Activated naive CD8-positive, alpha-beta T cell treated with anti-CD3 and anti-CD28 coated beads, Interleukin-2, amount 50 U/mL, for 24 hours (primary cell): ENCODE results near the gene KLRC3.
"Not testable (repeated sequence)": the region's sequence is repeated elsewhere in the genome, so short reads cannot be mapped to it uniquely, and the experiment has no call there.

Experiments used
- ATAC-seq: fragments of 150-1000 bp; cut with Tn5 transposase; one replicate; pipeline ENCODE4 v1.10.0; 2021
- DNase-seq: peaks from one replicate; pipeline ENCODE4 v3.0.0; 2021
- H3K27ac Mint-ChIP-seq: one replicate; pipeline ENCODE4 v1.8.0; 2021; ENCODE audit warnings: mild to moderate bottlenecking, mixed read lengths
- H3K27me3 Mint-ChIP-seq: one replicate; pipeline ENCODE4 v1.8.0; 2021; ENCODE audit warnings: mixed read lengths
- H3K36me3 Mint-ChIP-seq: one replicate; pipeline ENCODE4 v1.8.0; 2021; ENCODE audit warnings: low read depth, mixed read lengths
- H3K4me1 Mint-ChIP-seq: one replicate; pipeline ENCODE4 v1.8.0; 2021; ENCODE audit warnings: mixed read lengths
- H3K4me3 Mint-ChIP-seq: one replicate; pipeline ENCODE4 v1.8.0; 2021; ENCODE audit warnings: mild to moderate bottlenecking, moderate library complexity, mixed read lengths
- H3K9me3 Mint-ChIP-seq: one replicate; pipeline ENCODE4 v1.8.0; 2021; ENCODE audit warnings: mixed read lengths

The KLRC3 gene

GRCh38 chr12:10425938-10426337 lies 5.5 kb upstream of the KLRC3 start:
- not testable (repeated sequence) for ATAC-seq, H3K27ac Mint-ChIP-seq, H3K36me3 Mint-ChIP-seq, H3K4me3 Mint-ChIP-seq, H3K27me3 Mint-ChIP-seq, H3K9me3 Mint-ChIP-seq, DNase-seq
- peaks cover 11% of the 10 kb centered on the region for H3K4me1 Mint-ChIP-seq

GRCh38 chr12:10424260-10424899 lies 4.0 kb upstream of the KLRC3 start:
- H3K4me1 Mint-ChIP-seq, result peaks cover 11% of the 10 kb centered on the region
- peak; percentile 58 for ATAC-seq
- H3K4me3 Mint-ChIP-seq, H3K36me3 Mint-ChIP-seq, H3K9me3 Mint-ChIP-seq, H3K27ac Mint-ChIP-seq, DNase-seq, H3K27me3 Mint-ChIP-seq: not testable (repeated sequence)

DNA sequence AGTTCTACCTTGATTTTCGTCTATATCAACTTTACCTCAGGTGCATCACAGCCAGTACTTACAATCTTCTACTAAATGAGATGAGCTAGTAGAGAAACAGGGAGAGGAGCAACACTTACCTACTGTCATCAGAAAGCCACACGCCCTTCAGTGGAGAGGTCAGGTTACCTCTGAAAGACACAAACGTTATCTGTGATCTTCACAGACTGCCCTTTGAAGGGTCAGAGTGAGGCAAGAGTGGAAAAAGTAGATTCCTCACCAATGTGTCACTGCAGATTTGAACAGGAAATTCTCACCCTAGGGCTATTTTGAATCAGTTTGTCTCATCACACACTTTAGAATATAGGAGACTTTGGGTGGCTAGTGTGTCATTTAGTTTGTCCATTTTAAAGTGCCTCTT lies 1.8 kb upstream of the KLRC3 start:
- peak; percentile 99 for ATAC-seq
- peaks cover 13% of the 10 kb centered on the region for H3K4me1 Mint-ChIP-seq
- DNase-seq, H3K9me3 Mint-ChIP-seq, H3K27ac Mint-ChIP-seq, H3K4me3 Mint-ChIP-seq, H3K36me3 Mint-ChIP-seq, H3K27me3 Mint-ChIP-seq: not testable (repeated sequence)

DNA sequence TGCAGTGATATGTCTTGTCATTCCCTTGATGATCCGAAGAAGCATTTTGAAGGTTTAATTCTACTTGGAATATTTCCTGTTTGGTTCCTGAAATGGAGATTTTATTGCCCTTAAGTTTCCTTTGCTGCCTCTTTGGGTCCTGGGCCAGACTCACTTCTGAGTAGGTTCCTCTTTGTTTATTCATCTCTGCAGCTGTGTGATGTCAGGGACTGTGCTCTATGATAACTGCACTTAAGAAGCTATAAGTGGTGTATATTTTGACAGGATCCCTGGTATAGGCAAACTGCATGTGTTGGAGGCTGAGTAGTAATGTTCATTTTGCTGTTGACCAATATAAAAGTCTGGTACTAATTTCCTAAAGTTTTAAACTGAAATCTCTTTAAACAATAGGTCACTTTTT lies 11.0 kb downstream of the KLRC3 start, which contains the start of gene KLRC4:
Gene KLRC4 (minus strand): TSS at position 366 of the 400 bp plus-strand sequence. CDS start 182 bp downstream, at position 184.
- peak within 1 kb of the TSS; percentile 70 for H3K27ac Mint-ChIP-seq
- no peak for DNase-seq
- peak; percentile 89 for ATAC-seq

GRCh38 chr12:10408842-10409241 lies 11.6 kb downstream of the KLRC3 start:
- ATAC-seq (no peak), DNase-seq (no peak)
- H3K4me1 Mint-ChIP-seq, result peaks cover 44% of the 10 kb centered on the region
- H3K9me3 Mint-ChIP-seq, result peaks cover 6% of the 10 kb centered on the region
- H3K27ac Mint-ChIP-seq, result peak overlapping the region; percentile 70
- peaks cover 31% of the 10 kb centered on the region for H3K36me3 Mint-ChIP-seq
- H3K4me3 Mint-ChIP-seq, result peak overlapping the region; percentile 82
- no peaks in the 10 kb centered on the region for H3K27me3 Mint-ChIP-seq

More for the DNA sequence above, 11.0 kb downstream of the KLRC3 start, which contains the start of gene KLRC4:
- Mint-ChIP-seq H3K9me3 (peaks cover 6% of the 10 kb centered on the region), H3K4me3 (peak within 1 kb of the TSS; percentile 82), H3K36me3 (peaks cover 30% of the 10 kb centered on the region), H3K4me1 (peaks cover 41% of the 10 kb centered on the region), H3K27me3 (no peaks in the 10 kb centered on the region)

DNA sequence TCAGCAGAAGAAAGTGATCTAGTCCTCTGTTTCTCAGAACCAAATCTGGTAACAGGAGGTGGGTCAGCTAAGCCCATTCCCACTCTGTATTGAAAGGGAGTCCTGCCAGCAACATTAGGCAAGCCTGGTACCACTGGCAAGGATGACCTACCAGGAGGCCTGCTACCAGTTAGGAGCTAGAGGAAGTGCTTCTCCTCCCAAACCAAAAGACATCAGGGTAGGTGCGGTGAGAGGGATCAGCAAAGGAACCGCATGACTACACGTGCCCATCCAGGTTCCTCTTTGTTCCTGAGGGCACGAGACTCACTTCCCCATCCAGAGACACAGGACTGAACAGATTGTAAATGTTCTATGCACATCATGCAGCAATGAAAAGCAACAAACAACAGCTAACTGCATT lies 13.7 kb downstream of the KLRC3 start:
- peak; percentile 23 for DNase-seq
- no peak for ATAC-seq
- Mint-ChIP-seq H3K27me3 (no peaks in the 10 kb centered on the region), H3K36me3 (peaks cover 34% of the 10 kb centered on the region), H3K4me3 (peak overlapping the region; percentile 82), H3K4me1 (peaks cover 55% of the 10 kb centered on the region), H3K9me3 (peaks cover 6% of the 10 kb centered on the region), H3K27ac (peak overlapping the region; percentile 99)

DNA sequence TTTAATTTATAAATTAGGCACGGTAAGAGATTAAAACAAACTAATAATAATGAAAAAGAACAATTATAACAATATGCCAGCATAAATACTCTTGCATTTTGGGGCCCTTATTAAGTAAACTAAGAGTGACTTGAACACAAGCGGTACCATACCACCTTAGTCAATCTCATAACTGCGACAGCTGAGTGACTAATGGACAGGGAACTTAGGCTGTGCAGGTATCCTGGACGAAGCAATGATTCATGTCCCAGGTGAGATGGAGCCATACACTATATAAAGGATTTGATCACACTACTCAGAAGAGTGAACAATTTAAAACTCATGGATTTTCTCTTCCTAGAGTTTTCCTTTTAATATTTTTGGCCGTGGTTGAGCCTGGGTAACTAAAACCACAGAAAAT lies 15.1 kb downstream of the KLRC3 start:
- peaks cover 60% of the 10 kb centered on the region for H3K4me1 Mint-ChIP-seq
- H3K27me3 Mint-ChIP-seq, result no peaks in the 10 kb centered on the region
- ATAC-seq (peak; percentile 45), DNase-seq (no peak)
- H3K9me3 Mint-ChIP-seq, result peaks cover 6% of the 10 kb centered on the region
- H3K4me3 Mint-ChIP-seq, result peak overlapping the region; percentile 75
- peaks cover 36% of the 10 kb centered on the region for H3K36me3 Mint-ChIP-seq
- peak overlapping the region; percentile 82 for H3K27ac Mint-ChIP-seq

- Mint-ChIP-seq H3K27ac (peak overlapping the region; percentile 82), H3K27me3 (no peaks in the 10 kb centered on the region), H3K4me1 (peaks cover 63% of the 10 kb centered on the region), H3K4me3 (peak overlapping the region; percentile 75), H3K9me3 (peaks cover 6% of the 10 kb centered on the region), H3K36me3 (peaks cover 40% of the 10 kb centered on the region)
- no peak for DNase-seq
- ATAC-seq, result no peak
Observed at GRCh38 chr12:10404798-10405197, 15.6 kb downstream of the KLRC3 start.

DNA sequence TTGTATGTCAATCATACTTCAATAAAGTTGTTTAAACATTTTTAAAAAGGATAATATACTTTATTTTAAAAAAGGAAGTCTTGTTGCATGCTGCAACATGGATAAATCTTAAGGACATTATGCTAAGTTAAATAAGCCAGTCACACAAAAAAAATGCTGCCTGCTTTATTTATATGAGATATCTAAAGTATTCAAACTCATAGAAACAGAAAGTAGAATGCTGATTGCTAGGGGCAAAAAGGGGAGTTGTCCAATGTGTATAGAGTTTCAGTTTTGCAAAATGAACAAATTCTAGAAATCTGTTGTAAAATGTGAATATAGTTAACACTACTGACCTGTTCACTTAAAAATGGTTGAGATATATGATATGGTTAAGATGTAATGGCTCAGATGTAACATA lies 19.6 kb downstream of the KLRC3 start:
- H3K9me3 Mint-ChIP-seq, result peaks cover 6% of the 10 kb centered on the region
- no peak for ATAC-seq
- H3K4me3 Mint-ChIP-seq, result peak overlapping the region; percentile 68
- H3K36me3 Mint-ChIP-seq, result peaks cover 34% of the 10 kb centered on the region
- DNase-seq, result no peak
- peaks cover 71% of the 10 kb centered on the region for H3K4me1 Mint-ChIP-seq
- H3K27me3 Mint-ChIP-seq, result no peaks in the 10 kb centered on the region
- H3K27ac Mint-ChIP-seq, result peak overlapping the region; percentile 74

- Mint-ChIP-seq H3K9me3 (no peaks in the 10 kb centered on the region), H3K4me1 (peaks cover 77% of the 10 kb centered on the region), H3K36me3 (peaks cover 22% of the 10 kb centered on the region), H3K27ac (peak overlapping the region; percentile 70), H3K4me3 (peak overlapping the region; percentile 75), H3K27me3 (no peaks in the 10 kb centered on the region)
- DNase-seq, result no peak
- no peak for ATAC-seq
Observed at GRCh38 chr12:10398168-10398567, 22.2 kb downstream of the KLRC3 start.

DNA sequence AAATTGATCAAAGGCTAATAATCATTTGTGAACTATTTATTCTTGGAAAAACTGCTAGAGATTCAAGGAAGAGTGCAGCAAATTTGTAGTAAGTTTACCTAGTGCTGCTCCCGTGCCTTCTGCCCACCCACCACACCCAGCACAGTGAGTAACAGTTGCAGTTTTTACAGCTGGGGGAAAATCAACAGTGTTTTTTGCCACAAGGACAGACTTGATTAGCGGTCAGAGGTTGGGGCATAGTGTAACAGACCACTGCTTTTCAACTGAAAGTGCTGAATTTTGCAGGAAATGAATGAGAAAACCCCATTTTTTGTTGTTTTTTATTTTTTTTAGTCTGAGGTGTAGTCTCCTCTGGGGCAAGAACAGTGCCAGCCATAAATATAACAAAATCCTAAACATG lies 23.1 kb downstream of the KLRC3 start:
- peak overlapping the region; percentile 75 for H3K4me3 Mint-ChIP-seq
- H3K9me3 Mint-ChIP-seq, result no peaks in the 10 kb centered on the region
- H3K36me3 Mint-ChIP-seq, result peaks cover 19% of the 10 kb centered on the region
- H3K27ac Mint-ChIP-seq, result peak overlapping the region; percentile 70
- H3K4me1 Mint-ChIP-seq, result peaks cover 82% of the 10 kb centered on the region
- peak; percentile 57 for ATAC-seq
- no peak for DNase-seq
- H3K27me3 Mint-ChIP-seq, result no peaks in the 10 kb centered on the region

GRCh38 chr12:10396176-10396575 lies 24.2 kb downstream of the KLRC3 start:
- not testable (repeated sequence) for H3K27me3 Mint-ChIP-seq, DNase-seq, ATAC-seq, H3K9me3 Mint-ChIP-seq
- Mint-ChIP-seq H3K4me3 (peak overlapping the region; percentile 75), H3K36me3 (peaks cover 13% of the 10 kb centered on the region), H3K27ac (peak overlapping the region; percentile 96), H3K4me1 (peaks cover 80% of the 10 kb centered on the region)

DNA sequence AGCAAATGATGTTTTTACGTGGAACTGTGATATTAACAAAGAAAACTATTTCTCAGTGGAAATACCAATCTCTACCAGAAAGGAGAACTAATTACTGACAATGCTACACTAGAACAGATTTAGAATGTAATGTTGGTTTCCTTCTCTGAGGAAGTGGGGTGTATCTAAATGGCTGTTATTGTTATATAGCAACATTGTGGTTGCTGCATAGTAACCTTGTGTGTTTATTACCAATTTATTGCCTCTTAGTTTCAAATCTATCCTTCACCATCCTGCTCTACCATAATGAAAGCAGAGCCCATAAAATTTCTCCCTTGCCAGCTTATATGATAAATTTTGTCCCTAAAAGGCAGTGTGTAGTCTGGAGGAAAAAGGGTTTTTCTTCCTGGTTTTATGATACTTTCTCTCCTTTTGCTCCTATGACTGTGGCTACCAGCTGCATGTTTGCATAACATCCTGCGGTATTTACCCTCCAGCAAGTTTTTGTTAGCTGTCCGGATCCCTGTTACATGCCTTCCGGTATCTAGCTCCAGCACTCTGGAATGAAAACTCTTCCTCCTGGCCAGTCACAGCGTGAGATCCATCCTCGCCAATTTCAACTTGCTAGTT lies 24.9 kb downstream of the KLRC3 start:
- peak; percentile 41 for ATAC-seq
- Mint-ChIP-seq H3K9me3 (no peaks in the 10 kb centered on the region), H3K4me3 (peak overlapping the region; percentile 75), H3K27me3 (no peaks in the 10 kb centered on the region), H3K27ac (peak overlapping the region; percentile 96), H3K36me3 (peaks cover 10% of the 10 kb centered on the region), H3K4me1 (peaks cover 78% of the 10 kb centered on the region)
- no peak for DNase-seq

- peak; percentile 45 for DNase-seq
- H3K27me3 Mint-ChIP-seq, H3K36me3 Mint-ChIP-seq, H3K9me3 Mint-ChIP-seq: not testable (repeated sequence)
- H3K4me1 Mint-ChIP-seq, result peaks cover 79% of the 10 kb centered on the region
- peak; percentile 71 for ATAC-seq
- H3K4me3 Mint-ChIP-seq, result peak overlapping the region; percentile 75
- H3K27ac Mint-ChIP-seq, result peak overlapping the region; percentile 96
Observed at GRCh38 chr12:10394531-10395152, 25.8 kb downstream of the KLRC3 start.

DNA sequence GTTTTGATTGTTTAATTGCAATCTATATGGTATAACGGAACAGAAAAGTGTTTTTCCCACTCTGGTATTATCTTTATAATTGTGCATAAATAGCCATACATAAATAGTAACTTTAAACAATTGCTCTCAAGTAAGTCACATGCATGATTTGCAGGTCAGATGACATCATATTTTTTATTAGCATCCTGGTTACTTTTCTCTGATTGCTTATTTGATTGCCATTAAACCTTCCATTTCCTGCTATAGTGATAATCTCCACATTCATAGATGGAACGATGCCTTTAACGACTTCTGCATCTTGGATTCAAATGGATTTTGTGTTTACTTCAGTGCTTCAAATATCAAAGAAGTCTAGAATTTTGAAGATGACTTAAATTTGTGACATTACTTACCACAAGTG lies 27.1 kb downstream of the KLRC3 start:
- Mint-ChIP-seq H3K4me1 (peaks cover 71% of the 10 kb centered on the region), H3K36me3 (peaks cover 13% of the 10 kb centered on the region)

More for the DNA sequence above, 27.1 kb downstream of the KLRC3 start:
- DNase-seq (no peak), ATAC-seq (no peak)
- Mint-ChIP-seq H3K9me3 (no peaks in the 10 kb centered on the region), H3K4me3 (peak overlapping the region; percentile 39), H3K27ac (peak overlapping the region; percentile 90), H3K27me3 (no peaks in the 10 kb centered on the region)
